H9 (cell line): ENCODE data around the gene MSMP. TPM values are rescaled to one million over a fixed set of nuclear protein-coding genes. Genes with fewer than 3 reads are reported as not detected.

Experiments
- DNase-seq: peaks from one replicate; pipeline ENCODE4 v3.0.0-alpha.2; 2017
- H2AFZ ChIP-seq: one replicate; pipeline ENCODE4 v1.6.1; 2013; ENCODE audit warnings: mild to moderate bottlenecking, low read length, control low read depth, moderate library complexity
- H2AK5ac ChIP-seq: 2 replicates; pipeline ENCODE4 v1.6.1; 2013; ENCODE audit warnings: low read length, control low read depth, mixed read lengths; ENCODE audit not compliant: insufficient read length
- H2BK120ac ChIP-seq: one replicate; pipeline ENCODE4 v1.6.1; 2013; ENCODE audit warnings: low read depth, mild to moderate bottlenecking, low read length, control low read depth, inconsistent platforms; ENCODE audit not compliant: poor library complexity, severe bottlenecking
- H2BK12ac ChIP-seq: 2 replicates; pipeline ENCODE4 v1.6.1; 2013; ENCODE audit warnings: low read length, control low read depth, mixed read lengths, low read depth; ENCODE audit not compliant: insufficient read length
- H2BK15ac ChIP-seq: 2 replicates; pipeline ENCODE4 v1.6.1; 2013; ENCODE audit warnings: low read depth, low read length, control low read depth
- H2BK20ac ChIP-seq: one replicate; pipeline ENCODE4 v1.6.1; 2013; ENCODE audit warnings: low read depth, mild to moderate bottlenecking, low read length, control low read depth, inconsistent platforms; ENCODE audit not compliant: poor library complexity, severe bottlenecking
- H2BK5ac ChIP-seq: 2 replicates; pipeline ENCODE4 v1.6.1; 2013; ENCODE audit warnings: low read length, control low read depth, mixed read lengths; ENCODE audit not compliant: insufficient read length
- H3K14ac ChIP-seq: 2 replicates; pipeline ENCODE4 v1.6.1; 2013; ENCODE audit warnings: low read length, control low read depth; ENCODE audit not compliant: insufficient read depth
- H3K18ac ChIP-seq: 2 replicates; pipeline ENCODE4 v1.6.1; 2013; ENCODE audit warnings: low read depth, mild to moderate bottlenecking, mixed read lengths, low read length, control low read depth; ENCODE audit not compliant: insufficient read length
- H3K23ac ChIP-seq: 2 replicates; pipeline ENCODE4 v1.6.1; 2013; ENCODE audit warnings: low read length, control low read depth, mixed read lengths, low read depth; ENCODE audit not compliant: insufficient read length
- H3K23me2 ChIP-seq: 2 replicates; pipeline ENCODE4 v1.6.1; 2013; ENCODE audit warnings: low read depth, mild to moderate bottlenecking, mixed read lengths, low read length, control low read depth; ENCODE audit not compliant: insufficient read length, poor library complexity, severe bottlenecking
- H3K27ac ChIP-seq: 2 replicates; pipeline ENCODE4 v1.5.1; 2013; ENCODE audit warnings: low read length, control low read depth, mixed read lengths, low read depth; ENCODE audit not compliant: insufficient read length
- H3K27me3 ChIP-seq: 2 replicates; pipeline ENCODE4 v1.6.1; 2013; ENCODE audit warnings: low read length, control low read depth, inconsistent platforms; ENCODE audit not compliant: insufficient read depth
- H3K4ac ChIP-seq: 2 replicates; pipeline ENCODE4 v1.6.1; 2013; ENCODE audit warnings: low read depth, mild to moderate bottlenecking, control low read depth, inconsistent platforms, low read length, moderate library complexity
- H3K4me1 ChIP-seq: 2 replicates; pipeline ENCODE4 v1.6.1; 2013; ENCODE audit warnings: low read length, control low read depth, inconsistent platforms; ENCODE audit not compliant: insufficient read depth
- H3K4me2 ChIP-seq: 2 replicates; pipeline ENCODE4 v1.6.1; 2013; ENCODE audit warnings: low read length, control low read depth, mixed read lengths; ENCODE audit not compliant: insufficient read length, insufficient read depth
- H3K56ac ChIP-seq: 2 replicates; pipeline ENCODE4 v1.6.1; 2013; ENCODE audit warnings: low read depth, mild to moderate bottlenecking, mixed read lengths, low read length, control low read depth; ENCODE audit not compliant: insufficient read length
- H3K79me1 ChIP-seq: 2 replicates; pipeline ENCODE4 v1.6.1; 2013; ENCODE audit warnings: low read depth, mild to moderate bottlenecking, moderate library complexity, low read length, control low read depth, inconsistent platforms; ENCODE audit not compliant: insufficient read depth, poor library complexity, severe bottlenecking
- H3K79me2 ChIP-seq: 2 replicates; pipeline ENCODE4 v1.6.1; 2013; ENCODE audit warnings: low read length, control low read depth, inconsistent platforms; ENCODE audit not compliant: insufficient read depth
- H3K9ac ChIP-seq: 2 replicates; pipeline ENCODE4 v1.6.1; 2013; ENCODE audit warnings: low read length, control low read depth, mixed read lengths; ENCODE audit not compliant: insufficient read length; ENCODE audit errors: extremely low read depth
- H3K9me3 ChIP-seq: one replicate; pipeline ENCODE4 v1.6.1; 2013; ENCODE audit warnings: low read depth, low read length, inconsistent platforms; ENCODE audit not compliant: control insufficient read depth
- H3T11ph ChIP-seq: one replicate; pipeline ENCODE4 v1.6.1; 2013; ENCODE audit warnings: mild to moderate bottlenecking, low read length, control low read depth, inconsistent platforms
- H4K20me1 ChIP-seq: one replicate; pipeline ENCODE4 v1.6.1; 2013; ENCODE audit not compliant: control insufficient read depth, insufficient read length, insufficient read depth
- H4K5ac ChIP-seq: 2 replicates; pipeline ENCODE4 v1.6.1; 2013; ENCODE audit warnings: low read depth, mild to moderate bottlenecking, mixed read lengths, low read length, control low read depth; ENCODE audit not compliant: insufficient read length
- H4K8ac ChIP-seq: replicated peaks from 2 replicates; pipeline ENCODE4 v1.6.1; 2013; ENCODE audit warnings: low read length, control low read depth, mixed read lengths, low read depth; ENCODE audit not compliant: insufficient read length
- H4K91ac ChIP-seq: 2 replicates; pipeline ENCODE4 v1.6.1; 2013; ENCODE audit warnings: low read depth, mild to moderate bottlenecking, moderate library complexity, mixed read lengths, low read length, control low read depth; ENCODE audit not compliant: insufficient read length
- H3K27ac Mint-ChIP-seq, 3 experiments: 2 replicates in 2 of 3; 3 replicates in 1 of 3; pipeline ENCODE4 v1.8.0; 2020 to 2021; ENCODE audit warnings: mixed read lengths in 3 of 3, mild to moderate bottlenecking in 1 of 3, moderate library complexity in 1 of 3
- H3K27me3 Mint-ChIP-seq: 2 replicates; pipeline ENCODE4 v1.8.0; 2021; ENCODE audit warnings: low read depth, mild to moderate bottlenecking, moderate library complexity, mixed read lengths
- H3K36me3 Mint-ChIP-seq, 3 experiments: 2 replicates in 2 of 3; 3 replicates in 1 of 3; pipeline ENCODE4 v1.8.0; 2020 to 2021; ENCODE audit warnings: low read depth in 3 of 3, mixed read lengths in 3 of 3; ENCODE audit not compliant: insufficient read depth in 1 of 3
- H3K4me1 Mint-ChIP-seq, 2 experiments: 2 replicates each; pipeline ENCODE4 v1.8.0; 2020; ENCODE audit warnings: mixed read lengths in 2 of 2
- H3K4me3 Mint-ChIP-seq, 2 experiments: 2 replicates in 1 of 2; 3 replicates in 1 of 2; pipeline ENCODE4 v1.8.0; 2020 to 2021; ENCODE audit warnings: mild to moderate bottlenecking in 2 of 2, mixed read lengths in 2 of 2, moderate library complexity in 1 of 2
- H3K9me3 Mint-ChIP-seq, 2 experiments: 2 replicates in 1 of 2; 3 replicates in 1 of 2; pipeline ENCODE4 v1.8.0; 2020; ENCODE audit warnings: mild to moderate bottlenecking in 2 of 2, mixed read lengths in 2 of 2, moderate library complexity in 1 of 2
- CTCF ChIP-seq: fragments of 200-600 bp; sonication (generic); conservative IDR thresholded peaks from 3 replicates; pipeline ENCODE4 v1.8.0; 2021; ENCODE audit warnings: antibody characterized with exemption, mild to moderate bottlenecking
- WGBS: extraction: QIAGEN DNeasy Blood & Tissue Kit; methylation state at CpG from one replicate; pipeline ENCODE4 v1.1.7; 2013; ENCODE audit warnings: missing lambda C conversion rate, low lambda C conversion rate, mixed read lengths; ENCODE audit not compliant: insufficient read length; ENCODE audit errors: extremely low coverage; 5-methylcytosine and 5-hydroxymethylcytosine counted together
- total RNA-seq: library from RNA; stranded (reverse); gene quantifications from 2 replicates; pipeline ENCODE4 v1.2.1, GENCODE V29; 2021

MSMP gene
- total RNA-seq, 1 experiment from 2014 or later = 0.83 TPM

- Histone ChIP-seq H3T11ph (no peak overlapping the region), H3K79me2 (peaks cover 3% of the 10 kb centered on the region; the same call in 1 of the 2 replicates), H4K91ac (no peak overlapping the region), H2BK120ac (no peak overlapping the region), H4K5ac (no peak overlapping the region), H3K9me3 (no peaks in the 10 kb centered on the region), H2BK20ac (no peak overlapping the region), H3K4me2 (no peak overlapping the region), H3K79me1 (peaks cover 3% of the 10 kb centered on the region), H4K8ac (no peak overlapping the region), H3K4me1 (no peaks in the 10 kb centered on the region), H2BK15ac (no peak overlapping the region), H3K23me2 (peaks cover under 1% of the 10 kb centered on the region), H2AK5ac (no peak overlapping the region), H2BK5ac (no peak overlapping the region), H3K27me3 (no peaks in the 10 kb centered on the region), H4K20me1 (no peaks in the 10 kb centered on the region), H3K9ac (no peak overlapping the region), H3K14ac (no peak overlapping the region), H2BK12ac (no peak overlapping the region), H3K23ac (no peak overlapping the region), H3K56ac (no peak overlapping the region), H2AFZ (no peak overlapping the region), H3K18ac (no peak overlapping the region), H3K4ac (no peak overlapping the region), H3K27ac (no peak overlapping the region)
- Mint-ChIP-seq H3K27me3 (no peaks in the 10 kb centered on the region; the same call in 1 of the 2 replicates), H3K4me1 (peaks cover 10% of the 10 kb centered on the region in 2 experiments), H3K27ac (no peak overlapping the region), H3K4me3 (no peak overlapping the region), H3K36me3 (peaks cover 46 to 96% (median 90%) of the 10 kb centered on the region in 3 experiments), H3K9me3 (no peaks in the 10 kb centered on the region)
- WGBS = no CpG with 5 or more reads among the region's 7 CpGs
- no peak for DNase-seq
- TF ChIP-seq CTCF = no peak
Measured at GRCh38 chr9:35741740-35742139, 12.3 kb downstream of the MSMP start.
